Smooth muscle cell (in vitro differentiated cells): ENCODE results near the gene ADIPOQ. TPM values are rescaled to one million over a fixed set of nuclear protein-coding genes. Genes with fewer than 3 reads are reported as not detected.
A peak's percentile ranks its signal among the peaks of the same experiment; 100 is the strongest.
"Not testable (repeated sequence)": the region's sequence is repeated elsewhere in the genome, so short reads cannot be mapped to it uniquely, and the experiment has no call there.

Source experiments
- DNase-seq: peaks from one replicate; lab custom pipeline; 2025; ENCODE audit not compliant: unreplicated experiment; lab: John Stamatoyannopoulos, UW
- H2AFZ ChIP-seq: fragments of 200-600 bp; sonication (generic); 2 replicates; pipeline ENCODE4 v1.6.0; 2016; ENCODE audit warnings: antibody characterized with exemption, low read depth, mild to moderate bottlenecking
- H3F3A ChIP-seq: fragments of 200-600 bp; sonication (generic); 2 replicates; pipeline ENCODE4 v1.6.0; 2017; ENCODE audit warnings: antibody characterized with exemption, low read depth
- H3K27ac ChIP-seq: fragments of 200-600 bp; sonication (generic); 2 replicates; pipeline ENCODE4 v1.5.1; 2016; ENCODE audit warnings: low read depth, mild to moderate bottlenecking
- H3K27me3 ChIP-seq: fragments of 200-600 bp; sonication (generic); 2 replicates; pipeline ENCODE4 v1.6.1; 2016; ENCODE audit warnings: low read depth, mild to moderate bottlenecking
- H3K36me3 ChIP-seq: fragments of 200-600 bp; sonication (generic); 2 replicates; pipeline ENCODE4 v1.5.1; 2016; ENCODE audit warnings: low read depth
- H3K4me1 ChIP-seq: fragments of 200-600 bp; sonication (generic); 2 replicates; pipeline ENCODE4 v1.5.1; 2016; ENCODE audit warnings: low read depth
- H3K4me2 ChIP-seq: fragments of 200-600 bp; sonication (generic); 2 replicates; pipeline ENCODE4 v1.6.0; 2016; ENCODE audit warnings: mild to moderate bottlenecking
- H3K4me3 ChIP-seq: fragments of 200-600 bp; sonication (generic); 2 replicates; pipeline ENCODE4 v1.5.1; 2016; ENCODE audit warnings: mild to moderate bottlenecking
- H3K79me2 ChIP-seq: fragments of 200-600 bp; sonication (generic); 2 replicates; pipeline ENCODE4 v1.6.0; 2016; ENCODE audit warnings: low read depth, mild to moderate bottlenecking
- H3K9ac ChIP-seq: fragments of 200-600 bp; sonication (generic); 2 replicates; pipeline ENCODE4 v1.6.0; 2016; ENCODE audit warnings: low read depth
- H3K9me3 ChIP-seq: fragments of 200-600 bp; sonication (generic); replicated peaks from 2 replicates; pipeline ENCODE4 v1.5.1; 2016; ENCODE audit warnings: low read depth
- H4K20me1 ChIP-seq: fragments of 200-600 bp; sonication (generic); 2 replicates; pipeline ENCODE4 v1.6.0; 2016; ENCODE audit warnings: low read depth
- WGBS: methylation state at CpG from one replicate; pipeline ENCODE4 v1.1.7; 2016; ENCODE audit warnings: low lambda C conversion rate; 5-methylcytosine and 5-hydroxymethylcytosine counted together
- polyA plus RNA-seq: library from polyadenylated mRNA; unstranded; fragments of >200 nt; fragmentation: Nextera tagmentation; extraction: Ambion mirVana; gene quantifications from 2 replicates; pipeline ENCODE4 v1.2.1, GENCODE V29; 2016
- total RNA-seq: library from RNA; depleted of rRNA; stranded (reverse); fragments of >200 nt; gene quantifications from 2 replicates; pipeline ENCODE4 v1.2.3, GENCODE V29; 2014
- TF ChIP-seq, protein P1 (sequence below): fragments of 200-600 bp; sonication (generic); IDR thresholded peaks from 2 replicates; pipeline ENCODE4 v1.5.1; 2017; ENCODE audit warnings: borderline replicate concordance, mild to moderate bottlenecking, antibody characterized with exemption; ENCODE audit not compliant: insufficient read depth, poor library complexity, severe bottlenecking

ADIPOQ gene
- total and polyA plus RNA-seq, 2 experiments from 2014 or later, result not detected

DNA sequence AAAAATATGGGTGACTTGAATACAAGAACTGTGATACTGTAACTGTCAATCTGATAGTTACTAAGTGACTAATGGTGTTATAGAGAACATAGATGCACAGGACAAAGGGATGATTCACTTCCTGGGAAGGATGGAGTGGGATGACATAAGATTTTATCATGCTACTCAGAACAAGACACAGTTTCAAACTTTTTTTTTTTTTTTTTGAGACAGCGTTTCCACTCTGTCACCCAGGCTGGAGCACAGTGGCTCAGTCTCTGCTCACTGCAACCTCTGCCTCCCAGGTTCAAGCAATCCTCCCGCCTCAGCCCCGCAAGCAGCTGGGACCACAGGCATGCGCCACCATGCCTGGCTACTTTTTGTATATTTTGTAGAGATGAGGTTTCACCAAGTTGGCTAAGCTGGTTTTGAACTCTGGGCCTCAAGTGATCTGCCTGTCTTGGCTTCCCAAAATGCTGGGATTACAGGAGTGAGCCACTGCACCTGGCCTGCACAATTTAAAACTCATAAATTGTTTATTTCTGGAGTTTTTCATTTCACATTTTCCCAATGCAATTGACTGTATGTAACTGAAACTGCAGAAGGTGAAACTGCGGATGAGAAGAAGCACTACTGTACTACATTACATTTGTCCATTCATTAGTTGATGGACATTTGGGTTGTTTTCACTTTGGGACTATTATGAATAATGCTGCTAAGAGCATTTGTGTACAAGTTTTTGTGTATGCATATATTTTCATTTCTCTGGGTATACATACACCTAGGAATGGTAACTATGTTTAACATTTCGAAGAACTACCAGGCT, 40.6 kb downstream of the ADIPOQ start:
- no peaks in the 10 kb centered on the region for H4K20me1 ChIP-seq
- DNase-seq, result no peak
- TF ChIP-seq, protein P1, sequence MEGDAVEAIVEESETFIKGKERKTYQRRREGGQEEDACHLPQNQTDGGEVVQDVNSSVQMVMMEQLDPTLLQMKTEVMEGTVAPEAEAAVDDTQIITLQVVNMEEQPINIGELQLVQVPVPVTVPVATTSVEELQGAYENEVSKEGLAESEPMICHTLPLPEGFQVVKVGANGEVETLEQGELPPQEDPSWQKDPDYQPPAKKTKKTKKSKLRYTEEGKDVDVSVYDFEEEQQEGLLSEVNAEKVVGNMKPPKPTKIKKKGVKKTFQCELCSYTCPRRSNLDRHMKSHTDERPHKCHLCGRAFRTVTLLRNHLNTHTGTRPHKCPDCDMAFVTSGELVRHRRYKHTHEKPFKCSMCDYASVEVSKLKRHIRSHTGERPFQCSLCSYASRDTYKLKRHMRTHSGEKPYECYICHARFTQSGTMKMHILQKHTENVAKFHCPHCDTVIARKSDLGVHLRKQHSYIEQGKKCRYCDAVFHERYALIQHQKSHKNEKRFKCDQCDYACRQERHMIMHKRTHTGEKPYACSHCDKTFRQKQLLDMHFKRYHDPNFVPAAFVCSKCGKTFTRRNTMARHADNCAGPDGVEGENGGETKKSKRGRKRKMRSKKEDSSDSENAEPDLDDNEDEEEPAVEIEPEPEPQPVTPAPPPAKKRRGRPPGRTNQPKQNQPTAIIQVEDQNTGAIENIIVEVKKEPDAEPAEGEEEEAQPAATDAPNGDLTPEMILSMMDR, result no peak

DNA sequence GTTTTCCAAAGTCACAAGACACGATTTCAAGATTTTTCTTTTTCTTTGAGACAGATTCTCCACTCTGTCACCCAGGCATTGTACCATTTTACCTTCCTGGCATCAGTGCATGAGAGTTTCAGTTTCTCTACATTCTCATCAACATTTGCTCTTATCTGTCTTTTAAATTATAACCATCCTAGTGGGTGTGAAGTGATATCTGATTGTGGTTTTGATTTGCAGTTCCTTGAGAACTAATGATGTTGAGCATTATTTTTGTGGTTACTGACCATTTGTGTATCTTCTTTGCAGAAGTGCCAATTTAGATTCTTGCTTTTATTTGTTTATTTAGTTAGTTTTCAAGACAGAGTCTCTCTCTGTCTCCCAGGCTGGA, 41.2 kb downstream of the ADIPOQ start:
- H3K9me3 ChIP-seq, result no peaks in the 10 kb centered on the region
- H3K4me3 ChIP-seq, result no peak overlapping the region
- no peaks in the 10 kb centered on the region for H4K20me1 ChIP-seq
- WGBS, result 96% methylated on average over 1 of the region's 1 CpG
- no peaks in the 10 kb centered on the region for H3F3A ChIP-seq
- peaks cover 8% of the 10 kb centered on the region for H3K4me1 ChIP-seq
- no peaks in the 10 kb centered on the region for H3K27me3 ChIP-seq
- TF ChIP-seq, protein P1, result no peak
- no peaks in the 10 kb centered on the region for H3K36me3 ChIP-seq
- DNase-seq, result no peak
- H3K27ac ChIP-seq, result no peak overlapping the region
- H3K9ac ChIP-seq, result no peak overlapping the region
- no peak overlapping the region for H3K4me2 ChIP-seq
- H3K79me2 ChIP-seq, result no peaks in the 10 kb centered on the region
- H2AFZ ChIP-seq, result no peak overlapping the region

More for the DNA sequence above, 40.6 kb downstream of the ADIPOQ start:
- Histone ChIP-seq H3K4me1 (peaks cover 5% of the 10 kb centered on the region), H3K9ac (no peak overlapping the region), H3K27me3 (no peaks in the 10 kb centered on the region), H3K4me2 (peak overlapping the region; percentile 4), H3K9me3 (no peaks in the 10 kb centered on the region), H3K79me2 (no peaks in the 10 kb centered on the region), H3F3A (no peaks in the 10 kb centered on the region), H2AFZ (no peak overlapping the region), H3K4me3 (no peak overlapping the region), H3K36me3 (no peaks in the 10 kb centered on the region), H3K27ac (peak overlapping the region; percentile 57)
- 56% methylated on average over 5 of the region's 6 CpGs for WGBS

DNA sequence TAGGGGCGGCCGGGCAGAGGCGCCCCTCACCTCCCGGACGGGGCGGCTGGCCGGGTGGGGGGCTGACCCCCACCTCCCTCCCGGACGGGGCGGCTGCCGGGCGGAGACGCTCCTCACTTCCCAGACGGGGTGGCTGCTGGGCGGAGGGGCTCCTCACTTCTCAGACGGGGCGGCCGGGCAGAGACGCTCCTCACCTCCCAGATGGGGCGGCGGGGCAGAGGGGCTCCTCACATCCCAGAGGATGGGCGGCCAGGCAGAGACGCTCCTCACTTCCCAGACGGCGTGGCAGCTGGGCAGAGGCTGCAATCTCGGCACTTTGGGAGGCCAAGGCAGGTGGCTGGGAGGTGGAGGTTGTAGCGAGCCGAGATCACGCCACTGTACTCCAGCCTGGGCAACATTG, 42.4 kb downstream of the ADIPOQ start:
- WGBS, result over 99% methylated on average over 18 of the region's 29 CpGs
- H3K4me3 ChIP-seq, H4K20me1 ChIP-seq: not testable (repeated sequence)

GRCh38 chr3:186886202-186886981, 43.9 kb downstream of the ADIPOQ start:
- 78% methylated on average over 5 of the region's 5 CpGs for WGBS
- H3K4me2 ChIP-seq, result no peak overlapping the region
- H3K4me1 ChIP-seq, result peaks cover 9% of the 10 kb centered on the region
- no peaks in the 10 kb centered on the region for H4K20me1 ChIP-seq
- no peaks in the 10 kb centered on the region for H3K79me2 ChIP-seq
- no peak overlapping the region for H3K27ac ChIP-seq
- H3K27me3 ChIP-seq, result peaks cover 3% of the 10 kb centered on the region
- H3K9me3 ChIP-seq, result no peaks in the 10 kb centered on the region
- TF ChIP-seq, protein P1, result no peak
- DNase-seq, result no peak
- H3K36me3 ChIP-seq, result no peaks in the 10 kb centered on the region
- no peak overlapping the region for H2AFZ ChIP-seq
- H3K4me3 ChIP-seq, result no peak overlapping the region
- H3F3A ChIP-seq, result no peaks in the 10 kb centered on the region
- no peak overlapping the region for H3K9ac ChIP-seq

More for the DNA sequence above, 42.4 kb downstream of the ADIPOQ start:
- not testable (repeated sequence) for H3K4me2 ChIP-seq, H3K9me3 ChIP-seq, H3K27ac ChIP-seq, H3K4me1 ChIP-seq, H3F3A ChIP-seq, H3K9ac ChIP-seq, H3K36me3 ChIP-seq, H2AFZ ChIP-seq, H3K79me2 ChIP-seq, H3K27me3 ChIP-seq, DNase-seq

DNA sequence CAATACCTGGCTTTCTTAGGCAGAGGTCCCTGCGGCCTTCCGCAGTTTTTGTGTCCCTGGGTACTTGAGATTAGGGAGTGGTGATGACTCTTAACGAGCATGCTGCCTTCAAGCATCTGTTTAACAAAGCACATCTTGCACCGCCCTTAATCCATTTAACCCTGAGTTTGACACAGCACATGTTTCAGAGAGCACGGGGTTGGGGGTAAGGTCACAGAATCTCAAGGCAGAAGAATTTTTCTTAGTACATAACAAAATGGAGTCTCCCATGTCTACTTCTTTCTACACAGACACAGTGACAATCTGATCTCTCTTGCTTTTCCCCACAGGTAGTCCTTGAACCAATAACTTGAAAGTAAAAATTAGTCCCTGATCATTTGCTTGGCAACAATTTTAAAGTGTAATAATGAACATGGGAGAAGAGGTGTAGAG, 45.0 kb downstream of the ADIPOQ start:
- not testable (repeated sequence) for H3K4me2 ChIP-seq, H3K36me3 ChIP-seq, H3F3A ChIP-seq, H3K4me3 ChIP-seq, H3K27me3 ChIP-seq, H3K9ac ChIP-seq, H3K79me2 ChIP-seq, H4K20me1 ChIP-seq, H2AFZ ChIP-seq, H3K4me1 ChIP-seq, H3K9me3 ChIP-seq, DNase-seq, H3K27ac ChIP-seq
- 38% methylated on average over 5 of the region's 5 CpGs for WGBS
